Smooth muscle cell of the brain vasculature (primary cell): ENCODE measurements around the gene NKTR.
"Not testable (repeated sequence)": the region's sequence is repeated elsewhere in the genome, so short reads cannot be mapped to it uniquely, and the experiment has no call there.

Experiments used
- DNase-seq: peaks from one replicate; pipeline ENCODE4 v3.0.0-alpha.2; 2012; ENCODE audit warnings: low read depth, low spot score

The NKTR gene

DNA sequence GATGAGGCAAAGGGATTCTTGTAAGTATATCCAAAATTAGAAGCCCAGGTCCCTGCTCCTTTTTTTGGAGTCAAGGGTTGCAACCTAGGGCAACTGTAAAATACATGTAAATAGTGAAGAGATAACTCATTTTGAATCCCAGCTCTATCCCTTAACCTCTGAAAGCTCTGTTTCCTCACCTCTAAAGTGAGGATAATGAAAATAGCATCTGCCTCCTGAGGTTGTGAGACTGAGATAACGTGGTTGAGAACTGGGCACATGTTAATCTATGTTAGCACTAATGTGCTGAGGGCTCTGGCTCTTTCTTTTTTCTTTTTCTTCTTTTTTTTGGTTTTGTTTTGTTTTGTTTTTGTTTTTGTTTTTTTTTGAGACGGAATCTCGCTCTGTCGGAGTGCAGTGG, 4.8 kb upstream of the NKTR start:
- DNase-seq = no peak

DNA sequence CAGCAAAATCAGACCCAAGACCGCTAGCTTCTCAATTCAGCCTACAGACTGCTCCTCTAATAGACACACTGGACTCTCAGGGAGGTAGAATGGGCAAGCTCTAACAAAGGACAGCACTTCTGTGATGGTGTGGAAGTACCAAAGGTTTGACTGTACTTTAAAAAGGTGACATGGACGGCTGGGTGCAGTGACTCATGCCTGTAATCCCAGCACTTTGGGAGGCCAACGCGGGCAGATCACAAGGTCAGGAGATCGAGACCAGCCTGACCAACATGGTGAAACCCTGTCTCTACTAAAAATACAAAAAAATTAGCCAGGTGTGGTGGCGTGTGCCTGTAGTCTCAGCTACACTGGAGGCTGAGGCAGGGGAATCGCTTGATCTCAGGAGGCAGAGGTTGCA, 3.4 kb upstream of the NKTR start:
- not testable (repeated sequence) for DNase-seq

DNA sequence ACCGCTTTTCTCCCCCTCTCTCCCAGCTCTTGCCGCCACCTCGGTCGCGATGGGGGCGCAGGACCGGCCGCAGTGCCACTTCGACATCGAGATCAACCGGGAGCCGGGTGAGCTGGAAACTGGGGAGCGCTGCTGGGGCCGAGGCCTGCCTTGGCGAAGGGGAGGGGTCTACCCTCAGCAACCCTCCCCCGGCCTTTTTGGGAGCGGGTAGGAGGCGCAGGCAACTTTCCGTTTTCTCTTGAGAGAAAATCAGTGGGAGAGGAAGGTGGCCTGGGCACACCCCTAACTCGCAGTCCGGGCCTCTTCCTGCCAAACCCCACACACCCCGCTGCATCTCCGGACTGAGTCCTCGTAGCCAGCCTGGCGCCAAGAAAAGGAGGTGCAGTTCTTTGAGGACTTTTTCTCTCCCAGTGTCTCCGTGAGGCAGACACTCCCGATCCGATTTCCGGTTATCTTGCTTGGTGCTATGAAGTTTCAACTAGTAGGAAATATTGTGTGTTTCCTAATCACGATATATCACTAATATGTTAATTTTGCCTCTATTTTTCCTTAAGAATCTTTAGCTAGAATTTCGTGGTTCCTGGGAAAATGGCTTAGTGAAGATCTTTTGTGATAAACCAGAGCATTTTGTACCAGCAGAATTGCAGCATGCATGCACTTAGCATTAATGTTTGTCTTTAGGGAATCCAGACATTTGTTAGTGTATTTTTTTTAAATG, 631 bp downstream of the NKTR start:
- DNase-seq = peak; percentile 9

DNA sequence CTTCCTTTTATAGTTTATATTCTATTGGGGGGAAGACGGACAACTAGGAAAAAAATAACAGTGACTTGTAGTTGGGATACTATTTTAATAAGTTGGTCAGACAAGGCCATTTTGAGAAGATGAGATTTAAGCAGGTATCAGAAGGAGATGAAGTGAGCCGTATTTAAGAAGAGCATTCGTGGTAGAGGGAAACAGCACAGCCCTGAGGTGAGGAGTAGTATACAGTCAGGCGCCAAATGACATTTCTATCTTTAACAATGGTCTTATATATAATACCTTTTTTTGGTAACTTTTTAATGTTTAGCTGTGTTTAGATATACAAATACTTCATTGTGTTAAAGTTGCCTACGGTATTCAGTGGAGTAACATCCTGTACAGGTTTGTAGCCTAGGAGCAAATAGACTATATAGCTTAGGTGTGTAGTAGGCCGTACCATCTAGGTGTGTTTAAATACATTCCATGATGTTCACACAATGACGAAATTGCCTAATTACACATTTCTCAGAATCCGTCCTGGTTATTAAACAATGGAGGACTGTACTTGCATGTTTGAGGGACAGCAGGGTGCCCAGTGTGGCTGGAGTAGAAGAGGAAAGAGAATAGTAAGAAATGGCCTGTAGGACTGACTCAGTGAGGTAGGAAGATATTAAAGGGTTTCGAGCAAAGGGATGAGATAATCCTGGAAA, 1.6 kb downstream of the NKTR start:
- DNase-seq = no peak

DNA sequence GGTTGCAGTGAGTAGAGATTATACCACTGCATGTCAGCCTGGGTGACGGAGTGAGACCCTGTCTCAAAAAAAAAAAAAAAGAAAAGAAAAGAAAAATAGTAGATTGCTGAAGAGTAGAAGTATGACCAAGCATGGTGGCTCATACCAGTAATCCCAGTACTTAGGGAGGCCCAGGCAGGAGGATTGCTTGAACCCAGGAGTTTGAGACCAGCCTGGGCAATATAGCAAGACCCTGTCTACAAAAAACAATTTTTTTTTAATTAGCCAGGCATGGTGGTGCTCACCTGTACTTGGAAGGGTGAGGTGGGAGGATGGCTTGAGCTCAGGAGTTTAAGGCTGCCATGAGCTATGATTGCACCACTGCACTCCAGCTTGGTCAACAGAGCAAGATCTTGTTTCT, 2.5 kb downstream of the NKTR start:
- DNase-seq = no peak

DNA sequence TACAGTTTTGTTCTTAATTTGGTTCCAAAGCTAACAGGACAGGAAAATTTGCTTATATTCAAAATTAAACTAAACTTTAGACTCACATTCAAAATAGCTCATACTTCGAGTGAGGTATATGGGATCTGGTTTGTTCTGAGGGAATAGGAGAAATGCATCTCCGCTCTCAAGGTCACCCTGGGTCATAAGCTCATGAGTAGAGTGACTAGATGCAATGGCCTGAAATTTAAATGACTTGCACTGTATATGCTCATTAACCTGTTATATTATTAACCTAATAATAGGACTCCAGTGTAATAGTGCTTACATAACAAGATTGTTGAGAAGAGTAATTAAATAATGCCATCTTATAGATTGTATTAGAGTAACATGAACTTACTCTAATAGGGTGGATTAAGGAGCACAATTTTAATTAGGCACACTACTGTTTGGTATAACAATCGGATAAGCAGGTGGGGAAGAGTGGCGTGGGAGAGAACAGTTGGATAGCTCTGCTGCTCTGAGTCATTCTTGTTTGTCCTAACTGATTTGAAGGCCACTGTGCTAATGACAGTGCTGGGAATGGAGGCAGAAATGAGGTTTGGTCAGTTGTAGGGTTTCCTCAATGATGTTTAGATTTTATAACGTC, 5.2 kb downstream of the NKTR start:
- no peak for DNase-seq

DNA sequence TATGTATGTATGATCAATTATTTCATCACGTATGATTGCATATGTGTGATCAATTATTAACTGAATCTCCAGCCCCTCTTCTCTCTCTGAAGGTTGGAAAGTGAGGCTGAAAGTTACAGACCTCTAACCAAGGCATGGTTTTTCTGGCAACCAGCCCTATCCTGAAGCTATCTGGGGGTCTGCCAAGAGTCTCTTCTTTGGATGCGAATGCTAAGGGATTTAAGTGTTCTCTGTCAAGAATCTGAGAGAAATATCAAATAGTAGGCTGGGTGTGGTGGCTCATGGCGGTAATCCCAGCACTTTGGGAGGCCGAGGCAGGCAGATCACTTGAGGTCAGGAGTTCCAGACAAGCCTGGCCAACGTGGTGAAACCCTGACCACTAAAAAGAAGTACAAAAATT, 8.1 kb downstream of the NKTR start:
- no peak for DNase-seq

DNA sequence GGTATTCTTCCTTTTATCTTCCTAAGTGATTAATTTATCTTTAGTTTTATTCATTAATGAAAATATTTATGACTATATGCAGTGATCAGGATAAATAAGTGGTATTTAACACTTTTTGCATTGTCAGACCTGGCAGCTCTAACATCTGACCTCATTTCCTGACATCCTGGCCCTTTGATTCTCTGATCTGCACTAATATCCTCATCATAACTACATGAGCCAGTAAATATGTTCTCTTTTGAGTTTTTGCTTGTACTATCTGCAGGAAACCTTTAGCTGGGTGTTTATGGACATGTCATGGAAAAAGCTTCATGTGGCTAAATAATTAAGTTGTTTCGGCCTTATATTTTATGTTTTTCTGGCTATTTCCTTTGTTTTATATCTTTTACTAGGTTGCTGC, 10.5 kb downstream of the NKTR start:
- DNase-seq = no peak

DNA sequence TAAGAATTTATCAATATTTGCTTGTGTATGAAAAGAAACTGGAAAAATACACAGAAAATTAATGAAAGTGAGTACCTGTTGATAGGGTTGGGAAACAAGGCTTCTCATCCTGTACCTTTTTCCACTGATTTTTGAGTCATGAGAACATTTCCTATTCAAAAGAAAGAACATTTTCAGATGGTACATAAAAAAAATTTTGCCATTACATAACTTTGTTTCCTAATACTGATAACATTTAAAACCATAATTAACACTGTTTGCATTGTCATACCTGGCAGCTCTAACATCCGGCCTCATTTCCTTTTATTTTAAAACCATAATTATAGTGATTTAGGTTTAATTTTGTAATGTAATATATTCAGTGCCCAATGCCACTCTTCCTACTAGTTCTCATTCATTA, 11.7 kb downstream of the NKTR start:
- no peak for DNase-seq

DNA sequence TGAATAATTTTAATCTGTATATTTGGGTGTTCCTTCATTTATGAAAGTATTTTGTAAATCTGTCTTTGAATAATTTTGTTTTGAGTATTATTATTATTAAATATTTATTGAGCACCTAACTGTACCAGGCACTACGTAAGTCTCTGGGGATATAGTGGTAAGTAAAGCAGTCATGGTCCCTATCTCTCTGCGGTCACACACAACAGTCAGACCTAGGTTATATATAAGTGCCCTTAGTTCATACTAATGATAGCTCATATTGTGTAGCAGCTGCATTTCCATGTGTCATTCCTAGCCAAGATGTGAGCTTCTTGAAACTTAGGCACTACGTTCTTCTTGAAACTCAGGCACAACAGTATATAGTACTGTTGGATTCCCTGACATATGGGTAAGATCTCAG, 12.4 kb downstream of the NKTR start:
- DNase-seq = no peak

DNA sequence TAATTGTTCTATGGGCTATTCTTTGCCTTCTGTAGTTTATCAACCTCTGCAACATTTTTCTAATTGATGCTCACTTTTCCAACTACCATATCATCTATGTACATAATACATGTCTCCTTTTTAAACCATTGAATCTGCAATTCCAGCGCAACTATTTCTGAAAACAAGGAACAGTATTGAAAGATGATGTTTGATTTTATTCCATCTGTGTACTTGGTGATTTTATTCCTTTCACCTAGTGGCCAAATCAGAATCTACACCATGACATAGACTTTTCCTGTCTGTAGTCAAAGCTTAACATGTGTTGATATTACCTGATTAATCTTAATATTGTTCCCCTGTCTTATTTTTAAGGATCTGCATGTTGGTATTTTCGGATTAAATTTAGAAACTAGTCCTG, 13.0 kb downstream of the NKTR start:
- DNase-seq = no peak

DNA sequence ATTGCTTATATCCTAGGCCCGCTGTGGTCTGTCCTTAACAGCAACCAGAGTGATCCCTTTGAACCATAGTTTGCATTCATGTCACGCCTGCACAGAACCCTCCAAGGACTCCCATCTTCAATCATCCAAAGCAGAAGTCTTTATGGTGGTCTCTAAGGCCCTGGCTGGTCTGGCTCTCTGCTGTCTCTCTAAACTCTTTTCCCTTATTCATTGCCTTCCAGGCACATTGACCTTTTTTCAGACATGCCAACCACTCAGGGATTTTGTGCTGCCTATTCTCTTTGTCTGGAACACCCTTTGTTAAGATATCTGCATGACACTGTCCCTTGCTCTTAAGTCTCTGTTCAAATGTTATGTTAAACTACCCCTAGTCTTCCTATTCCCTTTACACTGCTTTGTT, 31.1 kb downstream of the NKTR start:
- no peak for DNase-seq

DNA sequence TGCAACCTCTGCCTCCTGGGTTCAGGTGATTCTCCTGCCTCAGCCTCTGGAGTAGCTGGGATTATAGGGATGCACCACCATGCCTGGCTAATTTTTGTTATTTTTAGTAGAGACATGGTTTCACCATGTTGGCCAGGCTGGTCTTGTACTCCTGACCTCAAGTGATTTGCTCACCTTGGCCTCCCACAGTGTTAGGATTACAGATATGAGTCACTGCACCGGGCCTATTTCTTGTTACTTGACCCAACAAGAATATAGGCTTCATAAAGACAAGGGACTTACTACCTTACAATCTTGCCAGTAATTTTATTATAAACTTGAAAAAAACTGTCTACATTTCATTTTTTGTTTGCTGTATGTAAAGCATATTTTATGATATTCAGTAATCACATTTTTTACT, 31.7 kb downstream of the NKTR start:
- no peak for DNase-seq

DNA sequence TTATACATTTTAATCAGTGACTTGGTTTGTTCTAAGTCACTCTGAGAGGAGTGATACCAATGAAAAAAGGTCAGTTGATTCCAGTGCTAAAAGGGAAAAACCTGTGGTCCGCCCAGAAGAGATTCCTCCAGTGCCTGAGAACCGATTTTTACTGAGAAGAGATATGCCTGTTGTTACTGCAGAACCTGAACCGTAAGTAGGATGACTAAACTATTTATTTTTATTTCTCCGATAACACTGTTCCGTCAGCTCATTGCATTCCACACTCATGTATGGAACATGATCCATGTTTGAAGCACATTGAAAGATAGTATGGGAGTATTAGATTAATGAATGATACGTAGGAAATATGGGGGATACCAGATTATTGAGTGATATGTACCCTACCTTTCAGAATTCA, 33.1 kb downstream of the NKTR start:
- DNase-seq = no peak

DNA sequence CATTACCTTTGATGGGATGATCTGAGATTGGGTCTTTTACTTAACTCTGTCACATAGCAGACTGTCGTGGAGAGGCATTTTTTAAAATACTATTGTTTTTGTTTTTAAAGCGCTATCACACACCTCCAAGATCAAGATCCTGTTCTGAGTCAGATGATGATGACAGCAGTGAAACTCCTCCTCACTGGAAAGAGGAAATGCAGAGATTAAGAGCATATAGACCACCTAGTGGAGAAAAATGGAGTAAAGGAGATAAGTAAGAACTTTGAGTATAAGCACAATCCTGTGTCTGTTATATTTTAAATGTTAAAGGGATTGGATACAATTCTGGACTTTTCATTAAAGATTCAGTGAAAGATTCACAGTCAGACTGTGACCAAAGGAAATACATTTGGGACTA, 34.6 kb downstream of the NKTR start:
- DNase-seq = no peak

DNA sequence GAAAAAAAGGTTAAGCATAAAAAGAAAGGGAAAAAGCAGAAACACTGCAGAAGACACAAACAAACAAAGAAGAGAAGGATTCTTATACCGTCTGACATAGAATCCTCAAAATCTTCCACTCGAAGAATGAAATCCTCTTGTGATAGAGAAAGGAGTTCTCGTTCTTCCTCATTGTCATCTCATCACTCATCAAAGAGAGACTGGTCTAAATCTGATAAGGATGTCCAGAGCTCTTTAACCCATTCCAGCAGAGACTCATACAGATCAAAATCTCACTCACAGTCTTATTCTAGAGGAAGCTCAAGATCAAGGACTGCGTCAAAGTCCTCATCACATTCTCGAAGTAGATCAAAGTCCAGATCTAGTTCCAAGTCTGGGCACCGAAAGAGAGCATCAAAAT, 36.5 kb downstream of the NKTR start:
- no peak for DNase-seq

DNA sequence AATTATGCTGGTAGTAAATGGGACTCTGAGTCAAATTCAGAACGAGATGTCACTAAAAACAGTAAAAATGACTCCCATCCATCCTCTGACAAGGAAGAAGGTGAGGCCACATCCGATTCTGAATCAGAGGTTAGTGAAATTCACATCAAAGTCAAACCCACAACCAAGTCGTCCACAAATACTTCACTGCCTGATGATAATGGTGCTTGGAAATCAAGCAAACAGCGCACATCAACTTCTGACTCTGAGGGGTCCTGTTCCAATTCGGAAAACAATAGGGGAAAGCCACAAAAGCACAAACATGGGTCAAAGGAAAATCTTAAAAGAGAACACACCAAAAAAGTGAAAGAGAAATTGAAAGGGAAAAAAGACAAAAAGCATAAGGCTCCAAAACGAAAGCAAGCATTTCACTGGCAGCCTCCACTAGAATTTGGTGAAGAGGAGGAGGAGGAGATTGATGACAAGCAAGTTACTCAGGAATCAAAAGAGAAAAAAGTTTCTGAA, 37.9 kb downstream of the NKTR start:
- DNase-seq = no peak

DNA sequence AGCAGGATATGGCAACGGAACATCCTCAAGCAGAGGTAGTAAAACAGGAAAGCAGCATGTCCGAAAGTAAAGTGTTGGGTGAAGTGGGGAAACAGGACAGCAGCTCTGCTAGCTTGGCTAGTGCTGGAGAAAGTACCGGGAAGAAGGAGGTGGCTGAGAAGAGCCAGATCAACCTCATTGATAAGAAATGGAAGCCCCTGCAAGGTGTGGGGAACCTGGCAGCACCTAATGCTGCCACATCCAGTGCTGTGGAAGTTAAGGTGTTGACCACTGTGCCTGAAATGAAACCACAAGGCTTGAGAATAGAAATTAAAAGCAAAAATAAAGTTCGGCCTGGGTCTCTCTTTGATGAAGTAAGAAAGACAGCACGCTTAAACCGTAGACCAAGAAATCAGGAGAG, 38.7 kb downstream of the NKTR start:
- DNase-seq = no peak

DNA sequence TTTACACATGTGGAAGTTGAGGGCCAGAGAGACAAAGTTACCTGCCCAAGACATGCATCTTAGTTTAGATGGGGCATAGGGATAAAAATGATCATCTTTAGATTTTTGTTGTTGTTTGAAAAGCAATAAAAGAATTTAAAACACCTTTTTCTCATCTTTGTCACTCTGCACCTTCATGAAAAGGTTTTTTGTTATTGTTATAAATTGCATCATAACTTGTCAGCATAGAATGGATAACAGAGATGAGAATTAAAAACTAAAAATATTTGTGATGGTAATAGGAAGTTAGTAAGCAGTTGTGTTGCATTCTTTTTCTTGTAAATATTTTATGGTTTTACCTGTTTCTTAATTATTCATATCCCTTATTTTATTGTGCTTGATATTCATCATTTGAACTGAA, 39.6 kb downstream of the NKTR start:
- no peak for DNase-seq

DNA sequence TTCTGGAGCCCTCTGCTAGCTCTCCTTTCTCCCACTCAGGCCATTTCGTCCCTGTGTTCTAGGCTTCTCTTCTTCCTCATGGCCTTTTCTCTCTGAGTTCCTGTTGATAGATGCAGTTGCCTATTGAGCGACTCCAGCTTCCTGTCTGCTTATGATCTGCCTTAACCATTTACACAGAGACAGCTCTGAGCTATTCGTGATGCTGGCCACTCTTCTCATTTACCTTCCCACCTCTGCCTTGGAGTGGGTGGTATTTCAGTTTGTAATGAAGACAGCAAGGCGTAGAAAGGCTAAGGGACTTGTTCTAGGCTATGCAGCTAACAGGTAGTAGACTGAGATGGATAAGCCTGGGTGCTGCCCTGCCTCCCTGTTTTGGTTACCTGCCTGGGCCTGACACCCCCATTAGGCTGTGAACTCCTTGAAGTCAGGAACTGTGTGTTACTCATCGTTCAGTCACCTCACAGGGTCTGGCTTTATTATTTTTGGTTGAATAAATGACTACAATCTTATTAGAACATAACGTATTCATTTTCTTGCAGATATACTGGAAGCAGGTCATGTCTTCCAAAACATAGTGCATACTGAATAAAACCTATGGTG, 40.4 kb downstream of the NKTR start:
- no peak for DNase-seq

DNA sequence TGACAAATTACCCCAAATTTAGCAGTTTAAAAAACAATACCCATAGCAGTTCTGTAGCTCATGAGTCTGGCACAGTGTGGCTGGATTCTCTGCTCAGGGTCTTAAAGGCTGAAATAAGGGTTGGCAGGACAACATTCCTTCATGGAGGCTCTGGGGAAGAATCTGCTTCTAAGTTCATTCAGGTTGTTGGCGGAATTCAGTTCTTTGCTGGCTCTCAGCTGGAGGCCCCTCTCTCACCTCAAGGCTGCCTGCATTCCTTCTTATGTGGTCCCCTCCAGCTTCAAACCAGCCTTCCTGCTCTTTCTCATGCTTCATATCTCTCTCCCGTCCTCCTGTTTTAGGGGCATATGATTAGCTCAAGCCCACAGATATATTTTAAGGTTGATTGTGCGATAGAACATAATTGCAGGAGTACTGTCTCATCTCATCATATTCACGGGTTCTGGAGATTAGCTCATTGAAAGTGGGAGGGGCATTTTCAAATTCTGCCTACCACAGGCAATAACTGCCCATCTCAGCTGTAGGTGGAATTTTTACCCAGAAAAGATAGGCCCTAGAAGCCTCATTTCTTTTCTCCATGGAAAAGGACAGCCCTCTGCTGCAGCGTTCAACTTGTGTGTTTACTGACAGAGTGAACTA, 47.5 kb downstream of the NKTR start:
- DNase-seq = no peak

DNA sequence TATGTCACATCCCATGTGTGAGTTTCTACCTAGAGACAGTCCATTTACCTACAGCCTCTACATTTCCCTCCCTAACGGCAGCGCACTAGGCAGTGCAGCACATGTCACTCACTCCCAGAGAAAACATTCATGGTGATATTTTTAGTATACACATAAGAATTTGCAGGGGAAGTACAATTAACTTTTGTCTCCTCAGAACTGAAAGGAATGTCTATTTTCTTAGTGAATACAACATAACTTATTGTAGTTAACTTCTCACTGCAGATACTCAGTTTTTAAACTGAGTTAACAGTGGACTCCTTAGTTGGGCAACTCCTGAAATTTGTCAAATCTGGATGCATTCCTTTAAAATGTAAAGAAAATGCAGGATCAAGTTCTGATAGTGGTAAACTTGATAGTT, 48.5 kb downstream of the NKTR start:
- no peak for DNase-seq
